ENCODE data around the gene NEK6. TPM values are rescaled to one million over a fixed set of nuclear protein-coding genes. Genes with fewer than 3 reads are reported as not detected.

Gene NEK6
- total and polyA plus RNA-seq, 3 donors from 2014 or later, result 11.5 to 21.5 (median 21.4) TPM

DNA sequence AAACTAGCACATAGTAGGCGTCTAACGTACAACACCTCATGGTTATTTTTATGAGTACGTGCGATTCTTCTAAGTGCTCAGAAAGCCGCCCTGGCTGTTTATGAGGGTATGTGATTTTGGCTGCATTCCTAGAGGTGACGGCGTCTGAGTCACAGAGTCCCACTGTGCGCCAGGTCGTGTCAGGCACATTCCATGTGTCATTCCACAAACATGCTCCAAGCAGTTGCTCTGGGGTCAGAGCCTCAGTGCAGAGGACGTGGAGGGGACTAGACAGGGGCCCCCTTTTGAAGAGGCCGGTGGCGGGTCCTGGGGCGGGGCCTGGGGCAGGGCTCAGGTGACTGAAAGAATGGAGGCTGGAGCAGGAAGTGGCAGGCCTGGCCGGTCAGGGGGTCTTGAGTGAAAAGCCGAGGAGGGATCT is 51.9 kb downstream of the NEK6 start:
- WGBS, 2 donors, result 88 to 92% methylated on average over 15 of the region's 15 CpGs
- H3K36me3 ChIP-seq (ENCODE audit: low read depth, missing control alignments), result no peaks in the 10 kb centered on the region

GRCh38 chr9:124311283-124311682 is 53.5 kb downstream of the NEK6 start:
- H3K4me1 ChIP-seq, result no peaks in the 10 kb centered on the region
- intact Hi-C loops (cut with DNase I; ENCODE audit: low total_unique reads), result no loop called here
- H3K36me3 ChIP-seq (ENCODE audit: low read depth, missing control alignments), result no peaks in the 10 kb centered on the region
- no peak for DNase-seq
- no peak overlapping the region for H3K4me3 ChIP-seq
- TF ChIP-seq POLR2A (IDR thresholded peaks at IDR 0.05), result no peak
- TF ChIP-seq CTCF (IDR thresholded peaks at IDR 0.05), result no peak
- H3K27me3 ChIP-seq, result no peaks in the 10 kb centered on the region
- no peak overlapping the region for H3K27ac ChIP-seq
- no peaks in the 10 kb centered on the region for H3K9me3 ChIP-seq
- 95 to 97% methylated on average over 5 of the region's 5 CpGs for WGBS, 2 donors

More for the DNA sequence above, 51.9 kb downstream of the NEK6 start:
- TF ChIP-seq CTCF (IDR thresholded peaks at IDR 0.05) (no peak), POLR2A (IDR thresholded peaks at IDR 0.05) (no peak)
- DNase-seq, result no peak
- intact Hi-C loops (cut with DNase I; ENCODE audit: low total_unique reads), result no loop called here
- no peaks in the 10 kb centered on the region for H3K9me3 ChIP-seq
- no peak overlapping the region for H3K27ac ChIP-seq
- H3K27me3 ChIP-seq, result no peaks in the 10 kb centered on the region
- H3K4me3 ChIP-seq, result no peak overlapping the region
- no peaks in the 10 kb centered on the region for H3K4me1 ChIP-seq

GRCh38 chr9:124312290-124313265 is 54.8 kb downstream of the NEK6 start:
- Histone ChIP-seq H3K9me3 (no peaks in the 10 kb centered on the region), H3K27me3 (no peaks in the 10 kb centered on the region), H3K4me1 (no peaks in the 10 kb centered on the region), H3K4me3 (no peak overlapping the region), H3K27ac (no peak overlapping the region), H3K36me3 (ENCODE audit: low read depth, missing control alignments) (no peaks in the 10 kb centered on the region)
- 87 to 88% methylated on average over 27 of the region's 27 CpGs for WGBS, 2 donors
- intact Hi-C loops (cut with DNase I; ENCODE audit: low total_unique reads), result no loop called here
- no peak for DNase-seq
- no peak for TF ChIP-seq CTCF (IDR thresholded peaks at IDR 0.05)
- TF ChIP-seq POLR2A (IDR thresholded peaks at IDR 0.05), result no peak

DNA sequence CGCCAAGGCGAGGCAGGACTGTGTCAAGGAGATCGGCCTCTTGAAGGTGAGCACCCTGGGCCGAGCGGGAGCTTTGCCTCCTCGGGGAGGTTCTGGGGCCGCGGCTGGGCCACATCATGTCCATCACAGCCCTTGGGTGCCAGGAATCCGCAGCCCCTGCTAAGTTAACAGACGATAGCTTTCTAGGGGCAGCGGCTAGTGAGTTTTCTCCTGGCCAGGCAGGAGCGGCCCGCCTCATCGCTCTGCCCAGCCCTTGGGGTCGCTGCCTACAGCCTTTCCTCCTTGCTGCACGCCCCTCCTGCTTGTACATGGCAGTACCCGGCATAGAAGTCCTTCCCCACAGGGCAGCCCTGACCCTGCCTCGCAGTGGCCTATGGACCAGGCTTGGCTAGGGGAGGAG is 56.2 kb downstream of the NEK6 start:
- Histone ChIP-seq H3K36me3 (ENCODE audit: low read depth, missing control alignments) (no peaks in the 10 kb centered on the region), H3K4me1 (no peaks in the 10 kb centered on the region), H3K9me3 (no peaks in the 10 kb centered on the region), H3K4me3 (no peak overlapping the region), H3K27ac (no peak overlapping the region), H3K27me3 (no peaks in the 10 kb centered on the region)
- intact Hi-C loops (cut with DNase I; ENCODE audit: low total_unique reads), result no loop called here
- no peak for DNase-seq
- WGBS, 2 donors, result 94 to 97% methylated on average over 13 to 18 of the region's 18 CpGs
- no peak for TF ChIP-seq POLR2A (IDR thresholded peaks at IDR 0.05)
- no peak for TF ChIP-seq CTCF (IDR thresholded peaks at IDR 0.05)

All from testis (tissue), 3 donors.